Colon (tissue), 2 donors: Measurements from ENCODE around the gene NFASC.

Source experiments
- FAIRE-seq: peaks from 2 replicates; lab custom pipeline; 2012; peaks lifted over from hg19 to GRCh38; lab: Jason Lieb, UNC
- donor health status: control.
- donor health status: control.

Gene NFASC

GRCh38 chr1:205012391-205013140 lies 141.9 kb downstream of the NFASC start:
- FAIRE-seq: no peak

- no peak for FAIRE-seq
Observed at GRCh38 chr1:205013683-205014367, 143.2 kb downstream of the NFASC start.

GRCh38 chr1:205014783-205015182 lies 144.1 kb downstream of the NFASC start:
- FAIRE-seq: no peak

GRCh38 chr1:205015241-205015640 lies 144.6 kb downstream of the NFASC start:
- FAIRE-seq: no peak

- no peak for FAIRE-seq
Observed at GRCh38 chr1:205016075-205016474, 145.4 kb downstream of the NFASC start.

GRCh38 chr1:205016584-205016983 lies 145.9 kb downstream of the NFASC start:
- no peak for FAIRE-seq

GRCh38 chr1:205017001-205017400 lies 146.3 kb downstream of the NFASC start:
- FAIRE-seq: no peak

GRCh38 chr1:205017766-205018165 lies 147.1 kb downstream of the NFASC start:
- no peak for FAIRE-seq

GRCh38 chr1:205018381-205018780 lies 147.7 kb downstream of the NFASC start:
- no peak for FAIRE-seq

GRCh38 chr1:205020466-205020865 lies 149.8 kb downstream of the NFASC start:
- no peak for FAIRE-seq

- FAIRE-seq: no peak
Observed at GRCh38 chr1:205024679-205025078, 154.0 kb downstream of the NFASC start.

GRCh38 chr1:205025239-205025638 lies 154.6 kb downstream of the NFASC start:
- no peak for FAIRE-seq

GRCh38 chr1:205026181-205026580 lies 155.5 kb downstream of the NFASC start:
- FAIRE-seq: no peak

- FAIRE-seq: no peak
Observed at GRCh38 chr1:205028390-205028789, 157.7 kb downstream of the NFASC start.

- no peak for FAIRE-seq
Observed at GRCh38 chr1:205028924-205029323, 158.3 kb downstream of the NFASC start.

GRCh38 chr1:205030241-205030640 lies 159.6 kb downstream of the NFASC start:
- no peak for FAIRE-seq

GRCh38 chr1:205030896-205031295 lies 160.2 kb downstream of the NFASC start:
- no peak for FAIRE-seq

GRCh38 chr1:205032508-205032907 lies 161.8 kb downstream of the NFASC start:
- FAIRE-seq: no peak

- FAIRE-seq: no peak
Observed at GRCh38 chr1:205037539-205037938, 166.9 kb downstream of the NFASC start.

GRCh38 chr1:205038132-205038786 lies 167.6 kb downstream of the NFASC start:
- FAIRE-seq: no peak

GRCh38 chr1:205041001-205041715 lies 170.5 kb downstream of the NFASC start:
- FAIRE-seq: no peak
